Osteocyte (in vitro differentiated cells): Measurements from ENCODE around the gene SLC13A5. TPM values are rescaled to one million over a fixed set of nuclear protein-coding genes. Genes with fewer than 3 reads are reported as not detected.

Experiments
- DNase-seq: peaks from one replicate; pipeline ENCODE4 v3.0.0; 2021; ENCODE audit warnings: mixed read lengths; ENCODE audit not compliant: unreplicated experiment; ENCODE audit errors: extremely low spot score
- H3K27ac Mint-ChIP-seq: one replicate; pipeline ENCODE4 v1.8.0; 2021; ENCODE audit warnings: mild to moderate bottlenecking, mixed read lengths; ENCODE audit not compliant: unreplicated experiment
- H3K27me3 Mint-ChIP-seq: one replicate; pipeline ENCODE4 v1.8.0; 2021; ENCODE audit warnings: mixed read lengths; ENCODE audit not compliant: unreplicated experiment
- H3K36me3 Mint-ChIP-seq: one replicate; pipeline ENCODE4 v1.8.0; 2021; ENCODE audit warnings: mixed read lengths; ENCODE audit not compliant: unreplicated experiment
- H3K4me1 Mint-ChIP-seq: one replicate; pipeline ENCODE4 v1.8.0; 2021; ENCODE audit warnings: mixed read lengths; ENCODE audit not compliant: unreplicated experiment
- H3K4me3 Mint-ChIP-seq: one replicate; pipeline ENCODE4 v1.8.0; 2021; ENCODE audit warnings: mild to moderate bottlenecking, moderate library complexity, mixed read lengths; ENCODE audit not compliant: unreplicated experiment
- H3K9me3 Mint-ChIP-seq: one replicate; pipeline ENCODE4 v1.8.0; 2021; ENCODE audit warnings: mixed read lengths; ENCODE audit not compliant: unreplicated experiment
- microRNA-seq: library from miRNA; unstranded; fragments of <30 nt; microRNA quantifications from one replicate; pipeline ENCODE4 v1.1.0, GENCODE V29; 2020; ENCODE audit not compliant: unreplicated experiment
- total RNA-seq: library from RNA; stranded (reverse); gene quantifications from 2 replicates; pipeline ENCODE4 v1.2.1, GENCODE V29; 2021
- TF ChIP-seq, protein P1 (sequence below): fragments of 200-600 bp; sonication (generic); IDR thresholded peaks from 2 replicates; pipeline ENCODE4 v1.5.0; 2021; ENCODE audit warnings: antibody characterized with exemption, mild to moderate bottlenecking, moderate library complexity

SLC13A5 gene
- total RNA-seq, 1 donor from 2014 or later, result not detected

DNA sequence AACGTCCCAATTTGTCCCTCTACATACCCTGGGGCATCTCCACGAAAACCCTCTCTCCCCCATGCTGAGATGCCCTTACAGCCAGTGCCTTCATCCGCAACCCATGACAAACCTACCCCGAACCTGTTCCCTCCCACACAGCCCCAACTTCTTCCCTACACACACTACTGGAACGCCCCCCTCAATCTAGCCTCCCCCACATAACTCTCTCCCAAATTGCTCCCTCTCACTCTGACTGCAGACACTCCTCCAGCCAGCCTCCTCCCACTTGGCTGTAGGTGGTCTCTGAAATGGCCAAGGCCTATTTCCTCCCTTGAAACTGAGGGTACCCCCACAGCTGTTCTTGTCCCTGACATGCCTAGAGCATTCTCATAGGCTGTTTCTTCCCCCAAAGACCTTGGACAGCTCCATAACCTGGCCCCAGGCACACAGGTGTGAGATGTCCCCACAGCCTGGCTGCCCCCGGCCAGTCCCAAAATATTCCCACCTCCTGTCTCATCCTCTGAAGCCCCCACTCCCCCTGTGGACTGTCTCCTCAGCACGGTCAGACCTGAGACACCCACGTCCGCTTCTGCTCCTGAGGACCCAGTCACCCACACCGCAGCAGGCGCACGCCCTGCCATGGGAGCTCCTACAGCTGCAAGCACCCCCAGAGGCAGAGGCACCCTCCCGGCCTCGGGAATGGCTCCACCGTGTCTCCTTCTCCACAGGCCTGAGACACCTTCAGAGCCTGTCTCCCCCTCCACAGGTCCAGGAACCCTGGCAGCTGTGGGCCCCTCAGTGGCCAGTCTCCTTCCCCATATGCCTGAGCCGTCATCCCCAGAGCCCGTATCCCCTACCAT lies 76.3 kb downstream of the SLC13A5 start:
- Mint-ChIP-seq H3K36me3 (peaks cover 26% of the 10 kb centered on the region), H3K27ac (no peak overlapping the region), H3K9me3 (peaks cover 5% of the 10 kb centered on the region)

DNA sequence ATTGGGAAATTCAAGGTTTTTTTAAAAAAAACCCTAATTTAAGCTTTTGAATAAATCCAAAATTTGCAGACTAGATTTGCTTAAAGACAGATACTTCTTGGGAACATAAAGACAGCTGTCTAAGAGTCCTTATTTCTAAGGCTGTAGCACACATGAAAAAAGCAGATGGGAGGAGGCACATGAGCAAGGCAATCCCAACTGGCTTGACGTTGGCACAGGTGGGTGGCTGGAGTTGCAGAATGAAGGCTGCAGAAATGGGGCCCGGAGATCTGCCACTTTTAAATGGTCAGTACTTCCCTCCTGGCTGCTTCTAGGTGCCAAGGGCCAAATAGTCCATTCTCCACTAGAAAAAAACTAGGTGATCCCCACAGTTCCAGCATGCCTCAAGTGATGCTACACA lies 77.1 kb downstream of the SLC13A5 start:
- TF ChIP-seq, protein P1, sequence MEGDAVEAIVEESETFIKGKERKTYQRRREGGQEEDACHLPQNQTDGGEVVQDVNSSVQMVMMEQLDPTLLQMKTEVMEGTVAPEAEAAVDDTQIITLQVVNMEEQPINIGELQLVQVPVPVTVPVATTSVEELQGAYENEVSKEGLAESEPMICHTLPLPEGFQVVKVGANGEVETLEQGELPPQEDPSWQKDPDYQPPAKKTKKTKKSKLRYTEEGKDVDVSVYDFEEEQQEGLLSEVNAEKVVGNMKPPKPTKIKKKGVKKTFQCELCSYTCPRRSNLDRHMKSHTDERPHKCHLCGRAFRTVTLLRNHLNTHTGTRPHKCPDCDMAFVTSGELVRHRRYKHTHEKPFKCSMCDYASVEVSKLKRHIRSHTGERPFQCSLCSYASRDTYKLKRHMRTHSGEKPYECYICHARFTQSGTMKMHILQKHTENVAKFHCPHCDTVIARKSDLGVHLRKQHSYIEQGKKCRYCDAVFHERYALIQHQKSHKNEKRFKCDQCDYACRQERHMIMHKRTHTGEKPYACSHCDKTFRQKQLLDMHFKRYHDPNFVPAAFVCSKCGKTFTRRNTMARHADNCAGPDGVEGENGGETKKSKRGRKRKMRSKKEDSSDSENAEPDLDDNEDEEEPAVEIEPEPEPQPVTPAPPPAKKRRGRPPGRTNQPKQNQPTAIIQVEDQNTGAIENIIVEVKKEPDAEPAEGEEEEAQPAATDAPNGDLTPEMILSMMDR, result no peak
- Mint-ChIP-seq H3K27me3 (no peaks in the 10 kb centered on the region), H3K36me3 (peaks cover 31% of the 10 kb centered on the region), H3K4me1 (peaks cover 19% of the 10 kb centered on the region), H3K9me3 (peaks cover 5% of the 10 kb centered on the region), H3K27ac (no peak overlapping the region), H3K4me3 (no peak overlapping the region)
- DNase-seq, result no peak

More for the DNA sequence above, 76.3 kb downstream of the SLC13A5 start:
- TF ChIP-seq, protein P1, result no peak
- DNase-seq, result no peak
- H3K4me1 Mint-ChIP-seq, result peaks cover 25% of the 10 kb centered on the region
- no peaks in the 10 kb centered on the region for H3K27me3 Mint-ChIP-seq
- no peak overlapping the region for H3K4me3 Mint-ChIP-seq

Small RNA genes lying within 50 kb of the gene (microRNA-seq; reads per million reads assigned to microRNA genes)
- gene MIR4520-1 (not detected), gene MIR4520-2 (not detected)

Other genes starting within 250 kb of the SLC13A5 start
- 0.78 and 0.94 TPM in 2 replicates for gene PITPNM3, start 156.8 kb downstream of the SLC13A5 start, total RNA-seq
- 21.2 and 24.0 TPM in 2 replicates for gene KIAA0753, start 72.7 kb downstream of the SLC13A5 start, total RNA-seq
- gene TXNDC17, start 72.3 kb downstream of the SLC13A5 start, total RNA-seq, result 49.1 and 53.5 TPM in 2 replicates
- 13.4 and 17.4 TPM in 2 replicates for gene MED31, start 61.8 kb downstream of the SLC13A5 start, total RNA-seq
- 3.1 and 3.2 TPM in 2 replicates for gene C17orf100, start 61.6 kb downstream of the SLC13A5 start, total RNA-seq
- gene XAF1, start 42.7 kb upstream of the SLC13A5 start, total RNA-seq, result 0.91 and 1.5 TPM in 2 replicates
- gene FBXO39, start 62.8 kb upstream of the SLC13A5 start, total RNA-seq, result not detected in 2 replicates
- not detected in 2 replicates for gene TEKT1, start 118.4 kb upstream of the SLC13A5 start, total RNA-seq